GM19351 (cell line): Measurements from ENCODE around the gene RAB1A.

Experiments used
- ATAC-seq: cut with Tn5 transposase; IDR thresholded peaks from one replicate; pipeline ENCODE4 v1.9.1; 2021; ENCODE audit warnings: mild to moderate bottlenecking, moderate library complexity; ENCODE audit not compliant: unreplicated experiment

RAB1A gene

GRCh38 chr2:65062843-65063825 lies 66.8 kb downstream of the RAB1A start:
- ATAC-seq, result no peak

- no peak for ATAC-seq
These were observed 68.0 kb downstream of the RAB1A start for GRCh38 chr2:65061910-65062339.

- ATAC-seq, result no peak
These were observed 68.6 kb downstream of the RAB1A start for GRCh38 chr2:65061146-65061909.

GRCh38 chr2:65059071-65059470 lies 70.8 kb downstream of the RAB1A start:
- no peak for ATAC-seq

GRCh38 chr2:65057391-65058052 lies 72.4 kb downstream of the RAB1A start:
- peak; percentile 28 for ATAC-seq

- ATAC-seq, result no peak
These were observed 72.9 kb downstream of the RAB1A start for GRCh38 chr2:65057054-65057375.

- ATAC-seq, result peak; percentile 82
These were observed 73.5 kb downstream of the RAB1A start, which contains the start of gene CEP68 for GRCh38 chr2:65056215-65057053. Gene CEP68, plus strand, starts transcription at chr2:65056416. Its CDS starts 13,029 bp downstream, at chr2:65069445.

GRCh38 chr2:65055422-65056214 lies 74.3 kb downstream of the RAB1A start:
- ATAC-seq, result peak; percentile 26

GRCh38 chr2:65054749-65055421 lies 75.0 kb downstream of the RAB1A start:
- ATAC-seq, result no peak

- peak; percentile 49 for ATAC-seq
These were observed 76.7 kb downstream of the RAB1A start for GRCh38 chr2:65053199-65053598.

- no peak for ATAC-seq
These were observed 79.0 kb downstream of the RAB1A start for GRCh38 chr2:65050931-65051330.

GRCh38 chr2:65049010-65049639 lies 80.8 kb downstream of the RAB1A start:
- ATAC-seq, result no peak

GRCh38 chr2:65046633-65047407 lies 83.1 kb downstream of the RAB1A start:
- ATAC-seq, result no peak

- no peak for ATAC-seq
These were observed 84.3 kb downstream of the RAB1A start for GRCh38 chr2:65045651-65046050.

GRCh38 chr2:65044097-65044735 lies 85.7 kb downstream of the RAB1A start:
- ATAC-seq, result no peak

- ATAC-seq, result no peak
These were observed 86.9 kb downstream of the RAB1A start for GRCh38 chr2:65043001-65043400.
